Tibial nerve (tissue), 4 donors: ENCODE measurements around the gene HPS4. TPM values are rescaled to one million over a fixed set of nuclear protein-coding genes. Genes with fewer than 3 reads are reported as not detected.
"Not testable (repeated sequence)": the region's sequence is repeated elsewhere in the genome, so short reads cannot be mapped to it uniquely, and the experiment has no call there.

ENCODE experiments used
- DNase-seq, 2 donors: peaks; one replicate each; pipeline ENCODE4 v3.0.0-alpha.2; 2019; ENCODE audit warnings: low spot score in 2 of 2
- H3K27ac ChIP-seq, 4 donors: fragments of 200-600 bp; sonication (generic) in 3 of 4; one replicate each; pipeline ENCODE4 v1.5.1; 2017 to 2019; ENCODE audit warnings: mild to moderate bottlenecking in 1 of 4
- H3K27me3 ChIP-seq, 2 donors: fragments of 200-600 bp; sonication (generic) in 1 of 2; one replicate each; pipeline versions ENCODE4 v1.5.1 to v1.6.0; 2017 to 2019
- H3K36me3 ChIP-seq, 3 donors: fragments of 200-600 bp; sonication (generic); one replicate each; pipeline ENCODE4 v1.5.1; 2018 to 2019
- H3K4me1 ChIP-seq, 4 donors: fragments of 200-600 bp; sonication (generic) in 3 of 4; one replicate each; pipeline ENCODE4 v1.5.1; 2017 to 2019
- H3K4me3 ChIP-seq, 4 donors: fragments of 200-600 bp; sonication (generic) in 3 of 4; one replicate each; pipeline ENCODE4 v1.5.1; 2017 to 2019; ENCODE audit warnings: mild to moderate bottlenecking in 1 of 4, moderate library complexity in 1 of 4
- H3K9me3 ChIP-seq, 4 donors: fragments of 200-600 bp; sonication (generic) in 3 of 4; one replicate each; pipeline ENCODE4 v1.5.1; 2017 to 2019
- CTCF ChIP-seq, 5 experiments: fragments of 200-600 bp in 3 of 5; fragments of 450-650 bp in 2 of 5; sonication (generic) in 3 of 5; IDR thresholded peaks; one replicate each; pipeline ENCODE4 v1.5.1; 2016 to 2019; ENCODE audit warnings: antibody characterized with exemption in 5 of 5, mild to moderate bottlenecking in 3 of 5, moderate library complexity in 2 of 5
- EP300 ChIP-seq, 2 donors: sonication (generic); formaldehyde crosslinking; IDR thresholded peaks; one replicate each; pipeline ENCODE4 v1.6.1; 2017; ENCODE audit warnings: antibody characterized with exemption in 2 of 2, mild to moderate bottlenecking in 1 of 2
- POLR2A ChIP-seq, 2 donors: fragments of 450-650 bp; IDR thresholded peaks; one replicate each; pipeline ENCODE4 v1.6.1; 2017; ENCODE audit warnings: antibody characterized with exemption in 2 of 2, mild to moderate bottlenecking in 2 of 2, moderate library complexity in 2 of 2
- WGBS, 2 donors: methylation state at CpG; one replicate each; pipeline ENCODE4 v1.1.5; 2018; 5-methylcytosine and 5-hydroxymethylcytosine counted together
- total RNA-seq, 4 donors: library from RNA; depleted of rRNA; stranded (reverse); fragments of >200 nt; gene quantifications; one replicate each; pipeline ENCODE4 v1.1.0, GENCODE V29; 2016

Gene HPS4
- 10 to 100 TPM; 32.7 to 62.3 (median 46.0) TPM for total RNA-seq

GRCh38 chr22:26483439-26484359 lies at the start of gene HPS4, which contains the start of gene SRRD:
TSS of gene HPS4 (minus strand) at chr22:26483783. CDS start at chr22:26481762, 2,021 bp downstream.
TSS of gene SRRD (plus strand) at chr22:26483877. CDS start at chr22:26483891, 14 bp downstream.
- no peaks in the 10 kb centered on the region for H3K27me3 ChIP-seq
- peak within 1 kb of the TSS; percentile 96 to 100 (median 98) for H3K27ac ChIP-seq
- H3K4me1 ChIP-seq = peaks cover 0 to 68% (median 39%) of the 10 kb centered on the region in 4 donors
- H3K36me3 ChIP-seq = peaks cover 0 to 42% (median 0%) of the 10 kb centered on the region in 3 donors
- DNase-seq = peak; percentile 80 to 82
- peak within 1 kb of the TSS; percentile 94 to 99 (median 97) for H3K4me3 ChIP-seq
- TF ChIP-seq EP300 (IDR thresholded peaks at IDR 0.05) (peak; percentile 89 to 97), POLR2A (IDR thresholded peaks at IDR 0.05) (peak; percentile 65 to 85), CTCF (IDR thresholded peaks at IDR 0.05) (peak in 2 of 5 experiments; percentile 28 to 45)
- 0 to 1% methylated on average over 31 to 67 of the region's 85 CpGs for WGBS, 2 donors
- no peaks in the 10 kb centered on the region for H3K9me3 ChIP-seq

GRCh38 chr22:26529345-26529744 lies 45.8 kb upstream of the HPS4 start:
- Histone ChIP-seq H3K4me3 (no peak overlapping the region), H3K27ac (no peak overlapping the region), H3K9me3 (no peaks in the 10 kb centered on the region), H3K36me3 (peaks cover 0 to 76% (median 5%) of the 10 kb centered on the region in 3 donors), H3K27me3 (no peaks in the 10 kb centered on the region), H3K4me1 (no peaks in the 10 kb centered on the region)
- DNase-seq = no peak
- TF ChIP-seq EP300 (IDR thresholded peaks at IDR 0.05) = peak in 1 of 2 donors; percentile 16
- TF ChIP-seq CTCF (IDR thresholded peaks at IDR 0.05) = no peak
- WGBS, 2 donors = 68 to 72% methylated on average over 2 of the region's 2 CpGs

- not testable (repeated sequence) for DNase-seq, H3K9me3 ChIP-seq, H3K27me3 ChIP-seq, H3K4me1 ChIP-seq, H3K4me3 ChIP-seq, H3K27ac ChIP-seq
- WGBS, 2 donors = 87 to 91% methylated on average over 9 of the region's 9 CpGs
- peaks cover 0 to 76% (median 5%) of the 10 kb centered on the region in 3 donors for H3K36me3 ChIP-seq
Observed at GRCh38 chr22:26528518-26528917, 44.9 kb upstream of the HPS4 start.

GRCh38 chr22:26527574-26528465 lies 44.2 kb upstream of the HPS4 start:
- TF ChIP-seq CTCF (IDR thresholded peaks at IDR 0.05) (no peak), EP300 (IDR thresholded peaks at IDR 0.05) (no peak), POLR2A (IDR thresholded peaks at IDR 0.05) (no peak)
- DNase-seq = no peak

GRCh38 chr22:26527167-26527566 lies 43.6 kb upstream of the HPS4 start:
- WGBS, 2 donors = 58 to 67% methylated on average over 3 of the region's 3 CpGs
- Histone ChIP-seq H3K27ac (no peak overlapping the region), H3K9me3 (no peaks in the 10 kb centered on the region), H3K4me3 (no peak overlapping the region), H3K36me3 (peaks cover 0 to 67% (median 3%) of the 10 kb centered on the region in 3 donors), H3K4me1 (no peaks in the 10 kb centered on the region), H3K27me3 (no peaks in the 10 kb centered on the region)
- no peak for DNase-seq
- TF ChIP-seq CTCF (IDR thresholded peaks at IDR 0.05) (no peak), POLR2A (IDR thresholded peaks at IDR 0.05) (no peak), EP300 (IDR thresholded peaks at IDR 0.05) (no peak)

More at GRCh38 chr22:26527574-26528465, 44.2 kb upstream of the HPS4 start:
- H3K27me3 ChIP-seq = no peaks in the 10 kb centered on the region
- H3K27ac ChIP-seq = no peak overlapping the region
- H3K4me1 ChIP-seq = no peaks in the 10 kb centered on the region
- H3K36me3 ChIP-seq = peaks cover 0 to 73% (median 5%) of the 10 kb centered on the region in 3 donors
- H3K4me3 ChIP-seq = no peak overlapping the region
- H3K9me3 ChIP-seq = no peaks in the 10 kb centered on the region
- 72 to 73% methylated on average over 15 of the region's 15 CpGs for WGBS, 2 donors
